Measurements from ENCODE around the gene CCR7. TPM values are rescaled to one million over a fixed set of nuclear protein-coding genes. Genes with fewer than 3 reads are reported as not detected.
"Not testable (repeated sequence)": the region's sequence is repeated elsewhere in the genome, so short reads cannot be mapped to it uniquely, and the experiment has no call there.

Gene CCR7
- total RNA-seq, 2 experiments from 2014 or later: 260 to 274 TPM

DNA sequence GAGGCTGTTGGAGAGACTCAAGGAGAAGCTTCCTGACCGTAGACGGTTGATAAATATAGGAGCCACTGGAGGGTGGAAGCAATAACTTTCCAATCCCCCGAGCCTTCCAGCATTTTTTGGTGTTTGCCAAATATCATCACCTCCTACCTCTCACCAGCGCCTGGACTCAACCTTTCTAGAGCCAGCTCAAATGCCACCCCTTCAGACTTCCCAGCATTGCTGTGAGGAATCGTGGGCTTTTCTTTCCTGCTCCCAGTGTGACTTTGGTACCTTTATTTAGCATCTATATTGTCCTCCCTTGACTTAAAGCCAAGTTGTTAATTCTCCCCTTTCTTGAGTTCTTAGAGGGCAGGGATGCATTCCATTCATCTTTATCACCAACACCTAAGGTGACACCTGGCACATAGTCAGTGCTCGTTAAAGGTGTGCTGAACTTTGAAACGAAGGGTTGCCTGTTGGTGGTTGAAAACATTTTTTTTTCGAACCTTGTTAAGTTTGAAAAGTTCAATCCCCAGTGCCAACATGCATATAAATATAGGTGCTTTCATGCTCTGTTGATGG is 35.3 kb upstream of the CCR7 start:
- Mint-ChIP-seq H3K9me3 (peaks cover 13% of the 10 kb centered on the region), H3K4me1 (peaks cover 97% of the 10 kb centered on the region), H3K4me3 (peak overlapping the region; percentile 11), H3K27me3 (no peaks in the 10 kb centered on the region), H3K27ac (peak overlapping the region; percentile 23), H3K36me3 (peaks cover 27% of the 10 kb centered on the region)
- no peak for DNase-seq

GRCh38 chr17:40599468-40599763 is 34.1 kb upstream of the CCR7 start:
- Mint-ChIP-seq H3K27ac (peak overlapping the region; percentile 98), H3K9me3 (peaks cover 20% of the 10 kb centered on the region), H3K36me3 (peaks cover 34% of the 10 kb centered on the region), H3K27me3 (no peaks in the 10 kb centered on the region), H3K4me1 (peaks cover 97% of the 10 kb centered on the region), H3K4me3 (peak overlapping the region; percentile 72)
- DNase-seq: no peak

DNA sequence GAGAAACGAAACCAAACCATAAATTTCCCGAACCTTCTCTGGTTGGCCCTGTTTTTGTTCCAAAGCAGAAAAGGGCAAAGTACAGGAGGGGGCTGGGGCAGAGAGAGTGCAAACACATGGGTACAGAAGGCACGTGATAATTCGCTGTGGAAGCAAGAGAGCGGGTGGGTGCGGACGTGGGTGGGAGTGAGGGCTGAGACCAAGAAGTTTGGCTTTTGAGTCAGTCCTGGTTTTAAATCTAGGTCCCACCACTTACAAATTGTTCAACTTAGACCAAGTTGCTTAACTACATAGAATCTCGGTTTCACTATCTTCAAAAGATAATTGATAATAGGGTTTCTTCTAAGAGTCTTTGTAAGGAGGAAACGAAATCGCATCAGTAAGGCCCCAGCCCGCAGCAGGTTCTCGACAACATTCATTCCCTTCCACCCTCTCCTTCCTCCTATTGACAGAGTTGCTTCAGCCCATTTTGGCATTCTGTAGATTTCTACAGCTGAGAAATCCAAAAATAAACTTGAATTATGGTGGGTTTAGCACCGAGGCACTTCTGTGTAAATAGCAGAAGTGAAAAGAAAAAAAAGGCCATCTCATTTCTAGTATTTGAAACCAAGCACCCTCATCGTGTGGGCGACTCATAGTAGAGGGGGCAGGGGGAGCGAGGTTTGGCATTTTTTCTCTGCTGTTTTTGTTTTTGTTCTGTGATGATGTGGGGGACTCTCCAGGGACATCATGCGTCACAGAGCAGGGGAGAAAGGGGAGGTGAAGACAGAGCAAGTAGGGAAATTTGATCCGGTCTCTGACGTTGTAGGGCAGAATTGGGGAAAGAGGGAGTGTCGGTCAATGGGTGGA is 33.6 kb upstream of the CCR7 start:
- peak overlapping the region; percentile 98 for H3K27ac Mint-ChIP-seq
- peak overlapping the region; percentile 72 for H3K4me3 Mint-ChIP-seq
- peaks cover 22% of the 10 kb centered on the region for H3K9me3 Mint-ChIP-seq
- peak; percentile 82 for DNase-seq
- H3K36me3 Mint-ChIP-seq: peaks cover 30% of the 10 kb centered on the region
- no peaks in the 10 kb centered on the region for H3K27me3 Mint-ChIP-seq
- peaks cover 97% of the 10 kb centered on the region for H3K4me1 Mint-ChIP-seq

DNA sequence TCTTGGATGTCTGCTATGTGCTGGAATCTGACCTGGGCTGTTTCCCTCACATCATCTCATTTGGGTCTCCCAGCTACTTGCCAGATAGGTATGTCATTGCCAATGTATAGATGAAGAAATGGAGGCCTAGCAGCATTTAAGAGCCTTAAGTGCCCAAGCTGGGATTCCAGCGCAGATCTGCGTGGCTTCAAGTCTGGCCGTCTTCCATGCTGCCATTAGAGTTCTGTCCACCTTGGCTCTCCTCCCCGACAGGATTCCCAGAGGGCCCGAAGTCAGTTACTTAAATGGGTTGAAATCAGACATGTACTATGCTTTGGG is 33.0 kb upstream of the CCR7 start:
- DNase-seq: no peak
- Mint-ChIP-seq H3K36me3 (peaks cover 30% of the 10 kb centered on the region), H3K27me3 (no peaks in the 10 kb centered on the region), H3K27ac (peak overlapping the region; percentile 98), H3K4me3 (peak overlapping the region; percentile 72), H3K9me3 (peaks cover 22% of the 10 kb centered on the region), H3K4me1 (peaks cover 92% of the 10 kb centered on the region)

DNA sequence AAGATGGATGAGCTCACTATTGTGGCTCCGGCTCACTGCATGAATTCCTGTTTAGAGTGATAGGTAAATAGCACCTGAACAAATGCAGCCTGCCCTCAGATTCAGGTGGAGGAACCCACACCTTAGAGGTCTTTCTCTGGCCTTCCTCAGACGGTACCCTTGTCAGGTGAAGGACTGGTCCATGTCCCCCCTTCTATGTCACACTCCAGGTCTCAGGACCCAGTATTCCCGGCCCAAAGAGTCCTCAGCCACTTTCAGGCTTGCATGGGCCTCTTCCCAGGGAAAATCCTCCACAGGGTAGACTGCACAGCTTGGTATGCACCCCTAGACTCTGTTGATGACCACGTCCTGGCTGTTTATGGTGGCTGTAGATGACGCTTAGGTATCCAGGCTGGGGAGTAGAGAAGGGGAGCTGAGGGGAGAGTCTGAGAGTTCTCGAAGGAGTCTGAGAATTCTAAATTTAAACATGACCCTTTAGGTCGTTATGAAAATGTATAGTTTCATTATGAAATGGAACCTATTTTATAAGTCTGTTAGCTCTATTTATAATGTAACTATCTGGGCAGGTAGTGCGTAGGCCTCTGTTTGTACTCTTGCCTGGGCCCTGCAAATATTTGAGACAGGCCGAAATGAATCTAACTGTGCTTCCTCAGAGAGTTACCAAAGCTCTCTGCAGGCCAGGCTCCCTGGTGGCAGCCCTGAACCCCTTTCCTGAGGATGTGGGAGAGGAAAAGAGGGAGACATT is 32.5 kb upstream of the CCR7 start:
- Mint-ChIP-seq H3K4me1 (peaks cover 88% of the 10 kb centered on the region), H3K27me3 (no peaks in the 10 kb centered on the region), H3K4me3 (peak overlapping the region; percentile 72)

DNA sequence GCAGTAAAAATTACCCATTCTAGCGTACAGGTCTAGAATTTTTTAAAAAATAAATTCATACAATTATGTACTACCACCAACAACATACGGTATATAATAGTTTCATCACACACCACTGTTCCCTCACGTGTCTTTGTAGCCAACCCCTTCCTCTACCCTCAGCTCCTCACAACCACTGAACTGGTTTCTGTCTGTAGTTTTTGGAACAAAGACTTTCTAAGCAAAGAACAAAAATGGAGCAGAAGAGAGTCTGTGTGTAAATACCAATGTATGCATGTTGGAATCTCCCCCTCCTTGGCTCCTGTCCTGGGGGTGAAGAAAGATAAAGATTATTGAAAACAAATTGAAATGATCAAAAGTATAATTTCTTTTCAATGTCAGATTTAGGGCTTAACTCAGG is 31.9 kb upstream of the CCR7 start:
- Mint-ChIP-seq H3K27ac (peak overlapping the region; percentile 98), H3K27me3 (no peaks in the 10 kb centered on the region), H3K36me3 (peaks cover 29% of the 10 kb centered on the region), H3K4me3 (peak overlapping the region; percentile 53), H3K9me3 (peaks cover 22% of the 10 kb centered on the region), H3K4me1 (peaks cover 83% of the 10 kb centered on the region)
- DNase-seq: no peak

More for the DNA sequence above, 32.5 kb upstream of the CCR7 start:
- H3K9me3 Mint-ChIP-seq: peaks cover 22% of the 10 kb centered on the region
- H3K36me3 Mint-ChIP-seq: peaks cover 30% of the 10 kb centered on the region
- H3K27ac Mint-ChIP-seq: peak overlapping the region; percentile 98
- no peak for DNase-seq

GRCh38 chr17:40596261-40596919 is 31.1 kb upstream of the CCR7 start:
- peaks cover 75% of the 10 kb centered on the region for H3K4me1 Mint-ChIP-seq
- peak; percentile 55 for DNase-seq
- H3K9me3 Mint-ChIP-seq: peaks cover 22% of the 10 kb centered on the region
- peak overlapping the region; percentile 98 for H3K27ac Mint-ChIP-seq
- H3K27me3 Mint-ChIP-seq: no peaks in the 10 kb centered on the region
- peak overlapping the region; percentile 38 for H3K4me3 Mint-ChIP-seq
- H3K36me3 Mint-ChIP-seq: peaks cover 26% of the 10 kb centered on the region

DNA sequence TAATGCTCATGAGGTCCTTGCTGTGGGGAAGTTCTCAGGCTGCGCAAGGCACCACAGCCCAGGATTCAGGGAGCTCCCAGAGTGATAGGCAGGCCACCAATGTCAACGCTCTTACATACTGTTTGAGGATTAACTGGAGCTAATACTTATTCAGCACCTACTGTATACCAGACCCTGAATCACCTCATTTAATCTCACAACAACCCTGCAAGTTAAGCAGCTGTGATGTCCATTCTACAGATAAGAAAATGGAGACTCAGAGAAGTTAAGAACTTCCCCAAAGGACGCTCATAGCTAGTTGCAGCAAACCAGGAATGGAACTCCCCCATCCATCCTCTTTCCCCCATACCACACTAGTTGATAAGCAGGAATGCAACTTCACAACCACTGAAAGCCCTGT is 25.5 kb upstream of the CCR7 start:
- peaks cover 41% of the 10 kb centered on the region for H3K36me3 Mint-ChIP-seq
- H3K9me3 Mint-ChIP-seq: peaks cover 44% of the 10 kb centered on the region
- no peak overlapping the region for H3K27ac Mint-ChIP-seq
- H3K27me3 Mint-ChIP-seq: no peaks in the 10 kb centered on the region
- DNase-seq: no peak
- H3K4me1 Mint-ChIP-seq: peaks cover 74% of the 10 kb centered on the region
- no peak overlapping the region for H3K4me3 Mint-ChIP-seq

- H3K9me3 Mint-ChIP-seq: peaks cover 48% of the 10 kb centered on the region
- DNase-seq: no peak
- peak overlapping the region; percentile 64 for H3K27ac Mint-ChIP-seq
- no peak overlapping the region for H3K4me3 Mint-ChIP-seq
- H3K36me3 Mint-ChIP-seq: peaks cover 51% of the 10 kb centered on the region
- peaks cover 69% of the 10 kb centered on the region for H3K4me1 Mint-ChIP-seq
- no peaks in the 10 kb centered on the region for H3K27me3 Mint-ChIP-seq
These were observed 23.3 kb upstream of the CCR7 start for GRCh38 chr17:40588552-40588951.

DNA sequence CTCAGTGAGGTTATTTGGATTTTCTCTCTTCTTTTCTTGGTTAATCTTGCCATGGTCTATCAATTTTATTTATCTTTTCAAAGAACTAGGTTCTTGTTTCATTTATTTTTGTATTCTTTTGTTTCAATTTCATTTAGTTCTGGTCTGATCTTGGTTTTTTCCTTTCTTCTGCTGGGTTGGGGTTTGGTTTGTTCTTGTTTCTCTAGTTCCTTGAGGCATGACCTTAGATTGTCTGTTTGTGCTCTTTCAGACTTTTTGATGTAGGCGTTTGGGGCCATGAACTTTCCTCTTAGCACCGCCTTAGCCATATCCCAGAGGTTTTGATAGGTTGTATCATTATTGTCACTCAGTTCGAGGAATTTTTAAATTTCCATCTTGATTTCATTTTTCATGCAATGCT is 21.0 kb upstream of the CCR7 start:
- peaks cover 52% of the 10 kb centered on the region for H3K9me3 Mint-ChIP-seq
- H3K27ac Mint-ChIP-seq: peak overlapping the region; percentile 92
- not testable (repeated sequence) for DNase-seq, H3K27me3 Mint-ChIP-seq
- H3K4me3 Mint-ChIP-seq: peak overlapping the region; percentile 61
- peaks cover 56% of the 10 kb centered on the region for H3K36me3 Mint-ChIP-seq
- peaks cover 88% of the 10 kb centered on the region for H3K4me1 Mint-ChIP-seq

GRCh38 chr17:40584950-40585349 is 19.7 kb upstream of the CCR7 start:
- H3K27ac Mint-ChIP-seq: peak overlapping the region; percentile 59
- H3K27me3 Mint-ChIP-seq, H3K4me3 Mint-ChIP-seq: not testable (repeated sequence)

DNA sequence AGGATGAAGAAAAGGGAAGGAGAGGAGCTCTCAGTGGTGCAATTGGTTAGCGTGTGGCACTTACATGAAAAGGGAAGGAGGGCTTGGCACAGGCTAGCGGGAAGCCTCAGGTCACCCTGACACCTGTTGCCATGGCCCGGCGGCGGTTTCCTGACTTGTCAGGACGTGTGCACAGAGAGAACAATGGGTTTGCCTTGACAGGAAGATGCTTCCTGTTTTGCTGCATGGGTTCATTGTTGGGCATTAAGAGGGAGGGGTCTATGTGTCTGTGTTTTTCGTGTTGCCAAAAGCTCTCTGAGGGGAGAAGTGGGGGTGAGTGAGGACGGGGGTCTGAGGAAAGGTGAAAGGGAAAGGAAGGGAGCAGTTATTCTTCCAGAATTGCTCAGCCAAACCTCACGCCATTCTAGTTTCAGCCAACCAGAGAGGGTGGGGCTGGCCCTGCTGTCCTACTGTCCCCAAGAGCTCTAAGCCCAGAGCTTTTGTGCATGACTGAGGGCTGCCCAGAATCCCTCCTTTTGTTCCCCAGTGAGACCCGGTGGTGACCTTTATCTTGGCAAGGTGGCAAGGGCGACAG is 17.1 kb upstream of the CCR7 start:
- peak; percentile 71 for DNase-seq
- peaks cover 80% of the 10 kb centered on the region for H3K4me1 Mint-ChIP-seq
- peak overlapping the region; percentile 35 for H3K4me3 Mint-ChIP-seq
- H3K36me3 Mint-ChIP-seq: peaks cover 44% of the 10 kb centered on the region
- no peaks in the 10 kb centered on the region for H3K27me3 Mint-ChIP-seq
- peaks cover 34% of the 10 kb centered on the region for H3K9me3 Mint-ChIP-seq
- H3K27ac Mint-ChIP-seq: peak overlapping the region; percentile 78

More at GRCh38 chr17:40584950-40585349, 19.7 kb upstream of the CCR7 start:
- peaks cover 56% of the 10 kb centered on the region for H3K36me3 Mint-ChIP-seq
- peaks cover 83% of the 10 kb centered on the region for H3K4me1 Mint-ChIP-seq
- peaks cover 47% of the 10 kb centered on the region for H3K9me3 Mint-ChIP-seq
- not testable (repeated sequence) for DNase-seq

- H3K4me1 Mint-ChIP-seq: peaks cover 78% of the 10 kb centered on the region
- no peaks in the 10 kb centered on the region for H3K27me3 Mint-ChIP-seq
- DNase-seq: no peak
- no peak overlapping the region for H3K4me3 Mint-ChIP-seq
- peak overlapping the region; percentile 12 for H3K27ac Mint-ChIP-seq
- H3K36me3 Mint-ChIP-seq: peaks cover 37% of the 10 kb centered on the region
- H3K9me3 Mint-ChIP-seq: peaks cover 25% of the 10 kb centered on the region
These were observed 14.9 kb upstream of the CCR7 start for GRCh38 chr17:40580140-40580539.

- Mint-ChIP-seq H3K27ac (no peak overlapping the region), H3K9me3 (peaks cover 25% of the 10 kb centered on the region), H3K4me1 (peaks cover 78% of the 10 kb centered on the region), H3K4me3 (no peak overlapping the region), H3K36me3 (peaks cover 36% of the 10 kb centered on the region), H3K27me3 (no peaks in the 10 kb centered on the region)
- no peak for DNase-seq
These were observed 14.2 kb upstream of the CCR7 start for GRCh38 chr17:40579471-40579870.

Data from activated naive CD8-positive, alpha-beta T cell treated with anti-CD3 and anti-CD28 coated beads for 36 hours (primary cell).